GM13977 (cell line): Measurements from ENCODE around the gene TPST2.

Source experiments
- DNase-seq: peaks from one replicate; pipeline ENCODE4 v3.0.0; 2012; ENCODE audit warnings: low spot score
- in situ Hi-C: fragments of 300-500 bp; cut with MboI; formaldehyde crosslinking; loops from one replicate; pipeline ENCODE4 v1.12.0; 2022; ENCODE audit warnings: low sequenced_read_pairs, low pct_unique_long_range_greater_than_20kb, mixed read lengths, inconsistent platforms; ENCODE audit not compliant: unreplicated experiment
- TF ChIP-seq, protein P1 (sequence below): IDR thresholded peaks from 2 replicates; pipeline ENCODE4 v1.5.1; 2012; ENCODE audit warnings: mild to moderate bottlenecking, control low read depth; ENCODE audit not compliant: insufficient read depth; ENCODE audit errors: extremely low read depth, missing control alignments

Gene TPST2

DNA sequence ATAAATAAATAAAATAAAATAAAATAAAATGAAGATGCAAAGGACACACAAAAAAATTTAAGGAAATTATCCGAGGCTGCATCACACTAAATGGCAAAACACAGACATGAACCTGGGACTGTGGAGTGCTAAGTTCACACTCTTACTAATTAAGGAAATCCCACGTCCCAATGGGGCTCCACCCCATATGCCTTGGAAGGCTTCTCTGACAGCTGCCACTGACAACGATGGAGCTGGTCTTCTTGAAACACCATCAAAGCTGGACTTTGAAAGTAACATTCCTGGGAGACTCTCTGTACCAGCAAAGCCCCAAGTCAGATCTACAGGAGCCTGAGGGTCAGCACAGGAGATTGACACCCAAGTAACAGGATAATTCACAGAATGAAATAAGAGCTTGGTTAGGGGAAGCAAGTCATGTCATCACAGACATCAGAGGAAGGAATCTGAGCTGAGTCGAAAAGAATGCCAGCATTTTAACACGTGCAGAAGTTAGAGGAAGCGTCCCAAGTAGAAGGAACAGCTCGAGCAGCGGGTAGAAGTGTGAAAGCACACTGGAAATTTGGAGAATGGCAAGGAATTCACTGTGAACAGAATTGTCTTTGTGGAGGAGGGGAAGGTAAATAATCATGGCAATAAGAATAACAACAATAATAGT, 13.8 kb downstream of the TPST2 start:
- TF ChIP-seq, protein P1, sequence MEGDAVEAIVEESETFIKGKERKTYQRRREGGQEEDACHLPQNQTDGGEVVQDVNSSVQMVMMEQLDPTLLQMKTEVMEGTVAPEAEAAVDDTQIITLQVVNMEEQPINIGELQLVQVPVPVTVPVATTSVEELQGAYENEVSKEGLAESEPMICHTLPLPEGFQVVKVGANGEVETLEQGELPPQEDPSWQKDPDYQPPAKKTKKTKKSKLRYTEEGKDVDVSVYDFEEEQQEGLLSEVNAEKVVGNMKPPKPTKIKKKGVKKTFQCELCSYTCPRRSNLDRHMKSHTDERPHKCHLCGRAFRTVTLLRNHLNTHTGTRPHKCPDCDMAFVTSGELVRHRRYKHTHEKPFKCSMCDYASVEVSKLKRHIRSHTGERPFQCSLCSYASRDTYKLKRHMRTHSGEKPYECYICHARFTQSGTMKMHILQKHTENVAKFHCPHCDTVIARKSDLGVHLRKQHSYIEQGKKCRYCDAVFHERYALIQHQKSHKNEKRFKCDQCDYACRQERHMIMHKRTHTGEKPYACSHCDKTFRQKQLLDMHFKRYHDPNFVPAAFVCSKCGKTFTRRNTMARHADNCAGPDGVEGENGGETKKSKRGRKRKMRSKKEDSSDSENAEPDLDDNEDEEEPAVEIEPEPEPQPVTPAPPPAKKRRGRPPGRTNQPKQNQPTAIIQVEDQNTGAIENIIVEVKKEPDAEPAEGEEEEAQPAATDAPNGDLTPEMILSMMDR = no peak
- DNase-seq = no peak
- in situ Hi-C loops = no loop called here

DNA sequence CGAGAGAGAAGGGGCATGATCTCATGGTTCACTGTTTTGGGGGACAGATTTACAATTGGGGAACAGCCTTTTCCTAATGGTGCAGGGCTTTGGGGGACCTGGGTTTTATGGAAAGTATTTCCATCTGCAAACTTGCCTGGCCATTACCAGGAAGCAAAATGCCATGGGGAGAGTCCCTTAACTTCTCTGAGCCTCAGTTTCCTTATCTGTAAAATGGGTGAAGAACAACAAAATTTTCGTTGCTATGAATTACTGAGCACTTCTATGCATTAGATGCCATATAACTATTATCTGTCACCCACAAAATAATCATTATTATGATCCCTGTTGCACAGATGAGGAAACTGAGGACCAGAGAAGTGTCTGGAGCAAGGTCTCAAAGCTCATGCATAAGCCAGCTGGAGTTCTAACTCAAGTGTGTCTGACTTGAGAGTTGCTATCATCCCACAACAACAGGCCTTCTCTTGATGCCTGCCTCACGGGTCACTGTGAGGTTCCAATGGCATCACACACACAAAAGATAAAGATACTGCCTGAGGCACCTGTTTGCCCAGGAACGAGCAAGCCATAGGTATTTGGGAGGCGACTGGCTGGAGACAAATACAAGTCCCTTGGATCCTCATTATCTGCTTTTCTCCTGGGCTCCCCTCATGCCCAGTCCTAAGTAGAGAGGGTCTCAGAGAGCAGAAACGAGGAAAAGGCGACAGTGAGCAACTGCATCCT, 15.8 kb downstream of the TPST2 start:
- in situ Hi-C loops = no loop called here
- no peak for DNase-seq
- TF ChIP-seq, protein P1 = no peak

DNA sequence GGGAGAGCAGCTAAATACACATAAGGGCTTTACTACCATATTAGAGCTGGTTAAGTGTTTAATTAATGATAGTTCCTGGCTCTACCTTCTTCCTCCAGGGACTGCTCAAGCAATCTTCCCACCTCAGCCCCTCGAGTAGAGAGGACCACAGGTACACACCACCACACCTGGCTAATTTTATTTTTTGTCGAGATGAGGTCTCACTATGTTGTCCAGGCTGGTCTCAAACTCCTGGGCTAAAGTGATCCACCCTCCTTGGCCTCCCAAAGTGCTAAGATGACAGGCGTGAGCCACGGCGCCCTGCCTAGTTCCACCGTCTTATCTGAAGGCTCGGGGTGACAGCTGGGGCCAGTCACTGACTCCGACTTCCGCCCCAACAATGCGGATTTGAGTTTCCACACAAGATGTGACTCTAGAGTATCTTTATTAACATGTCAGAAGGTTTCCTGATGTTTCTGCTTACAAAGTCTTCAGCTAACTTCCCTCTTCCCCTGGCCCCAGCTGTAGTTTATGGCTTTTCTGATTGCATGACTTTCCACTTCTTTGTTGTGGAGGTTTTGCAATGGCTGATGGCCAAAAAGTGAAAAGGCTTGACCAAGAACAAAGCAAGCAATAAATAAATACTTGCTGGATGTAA, 16.8 kb downstream of the TPST2 start:
- no peak for DNase-seq
- TF ChIP-seq, protein P1 = no peak
- in situ Hi-C loops = no loop called here

DNA sequence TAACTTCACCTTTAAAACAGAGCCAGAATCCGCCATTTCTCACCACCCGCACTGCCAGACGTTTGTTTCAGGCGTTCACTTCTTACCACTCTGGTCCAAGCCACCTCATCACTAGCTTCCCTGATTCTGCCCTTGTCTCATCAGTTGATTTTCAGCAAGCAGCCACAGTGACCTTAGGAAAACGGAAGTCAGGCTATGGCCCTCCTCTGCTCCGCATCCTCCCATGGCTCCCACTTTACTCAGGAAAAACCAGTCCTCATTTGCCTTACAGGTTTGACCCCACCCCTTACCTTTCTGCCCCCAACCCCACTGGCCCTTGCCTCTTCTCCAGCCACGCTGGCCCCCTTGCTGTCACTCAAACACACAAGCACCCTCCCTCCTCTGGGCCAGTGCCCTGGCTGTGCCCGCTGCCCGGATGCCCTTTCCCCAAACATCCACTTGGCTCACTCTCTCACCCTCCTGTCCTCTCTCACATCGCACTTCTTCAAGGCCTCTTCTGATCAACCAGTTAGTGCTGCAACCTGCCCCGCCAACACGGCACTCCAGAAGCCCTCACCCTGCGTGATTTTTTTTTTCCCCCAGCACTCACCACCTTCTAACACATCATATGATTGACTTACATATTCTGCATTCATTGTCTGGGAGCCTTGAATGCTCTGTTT, 18.9 kb downstream of the TPST2 start:
- DNase-seq = no peak
- TF ChIP-seq, protein P1 = no peak
- in situ Hi-C loops = no loop called here

DNA sequence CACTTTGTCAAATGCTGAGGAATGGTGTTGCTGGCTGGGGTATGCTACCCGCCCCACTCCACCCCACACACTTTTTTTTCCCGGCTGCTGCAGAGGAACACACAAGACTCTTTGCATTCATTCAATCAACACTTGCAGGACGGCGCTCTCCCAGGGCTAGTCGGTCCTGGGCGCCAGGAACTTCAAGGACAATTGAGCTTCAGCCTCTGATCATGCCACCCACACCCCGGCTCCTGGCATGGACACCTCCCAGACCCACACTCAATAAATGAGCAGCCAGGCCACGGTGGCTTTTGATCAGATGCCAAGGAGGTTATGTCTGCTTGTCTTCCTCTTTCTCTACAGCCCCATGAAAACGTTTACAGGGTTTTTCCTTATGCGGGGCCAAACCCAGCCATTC, 19.8 kb downstream of the TPST2 start:
- TF ChIP-seq, protein P1 = no peak
- DNase-seq = no peak
- in situ Hi-C loops = no loop called here

DNA sequence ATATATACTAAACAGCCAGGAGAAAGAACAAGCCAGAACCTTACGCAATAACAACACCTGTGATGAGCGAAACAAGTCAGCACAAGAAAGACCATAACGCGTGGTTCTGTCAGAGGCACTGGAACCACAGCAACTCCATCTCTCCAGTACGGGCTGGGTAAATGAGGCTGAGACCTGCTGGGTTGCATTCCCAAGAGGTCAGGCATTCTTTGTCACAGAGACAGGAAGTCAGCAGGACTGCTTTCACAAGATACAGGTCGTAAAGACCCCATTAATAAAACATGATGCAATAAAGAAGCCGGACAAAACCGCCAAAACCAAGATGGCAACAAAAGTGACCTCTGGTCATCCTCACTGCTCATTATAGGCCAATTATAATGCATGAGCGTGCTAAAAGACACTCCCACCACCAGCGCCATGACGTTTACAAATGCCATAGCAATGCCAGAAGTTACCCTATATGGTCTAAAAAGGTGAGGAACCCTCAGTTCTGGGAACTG, 21.7 kb downstream of the TPST2 start:
- in situ Hi-C loops = no loop called here
- DNase-seq = no peak
- TF ChIP-seq, protein P1 = no peak
